Stimulated activated CD4-positive, alpha-beta T cell treated with anti-CD3 and anti-CD28 coated beads, Interleukin-4, amount 100 ng/mL, for 1 hour (primary cell): ENCODE measurements around the gene MDP1.

Source experiments
- DNase-seq: peaks from one replicate; pipeline ENCODE4 v3.0.0-alpha.2; 2020

Gene MDP1

GRCh38 chr14:24179961-24180796 is 35.7 kb downstream of the MDP1 start:
- DNase-seq = no peak

- DNase-seq = no peak
Measured at GRCh38 chr14:24179294-24179960, 36.4 kb downstream of the MDP1 start.

- DNase-seq = no peak
Measured at GRCh38 chr14:24178399-24179178, 37.3 kb downstream of the MDP1 start.

GRCh38 chr14:24177891-24178290 is 38.0 kb downstream of the MDP1 start:
- DNase-seq = no peak

GRCh38 chr14:24177041-24177825 is 38.6 kb downstream of the MDP1 start:
- no peak for DNase-seq

GRCh38 chr14:24176599-24176998 is 39.3 kb downstream of the MDP1 start:
- no peak for DNase-seq

- DNase-seq = no peak
Measured at GRCh38 chr14:24172871-24173281, 43.0 kb downstream of the MDP1 start.

GRCh38 chr14:24172261-24172860 is 43.5 kb downstream of the MDP1 start:
- no peak for DNase-seq

GRCh38 chr14:24171422-24172260 is 44.2 kb downstream of the MDP1 start, which contains the start of gene REC8:
TSS of gene REC8 (plus strand) at chr14:24172080. CDS start at chr14:24172553, 473 bp downstream.
- peak; percentile 65 for DNase-seq

- DNase-seq = no peak
Measured at GRCh38 chr14:24167469-24168114, 48.3 kb downstream of the MDP1 start.

GRCh38 chr14:24165785-24166184 is 50.1 kb downstream of the MDP1 start:
- DNase-seq = no peak

GRCh38 chr14:24164518-24164991 is 51.3 kb downstream of the MDP1 start:
- no peak for DNase-seq
